Right renal cortex interstitium (tissue), 3 donors: ENCODE results near the gene TBR1. TPM values are rescaled to one million over a fixed set of nuclear protein-coding genes. Genes with fewer than 3 reads are reported as not detected.

Experiments
- DNase-seq, 3 donors: peaks; one replicate each; pipeline ENCODE4 v3.0.0-alpha.2; 2013; ENCODE audit warnings: low read depth in 3 of 3, low spot score in 2 of 3
- polyA plus RNA-seq, 3 donors: library from polyadenylated mRNA; unstranded; fragments of 120-200 nt; gene quantifications; one replicate each; pipeline ENCODE4 v1.2.1, GENCODE V29; 2013; ENCODE audit not compliant: insufficient read length in 3 of 3

The TBR1 gene
- under 1 TPM in 1 of 3 donors, not detected in 2; 0.04 TPM for polyA plus RNA-seq

DNA sequence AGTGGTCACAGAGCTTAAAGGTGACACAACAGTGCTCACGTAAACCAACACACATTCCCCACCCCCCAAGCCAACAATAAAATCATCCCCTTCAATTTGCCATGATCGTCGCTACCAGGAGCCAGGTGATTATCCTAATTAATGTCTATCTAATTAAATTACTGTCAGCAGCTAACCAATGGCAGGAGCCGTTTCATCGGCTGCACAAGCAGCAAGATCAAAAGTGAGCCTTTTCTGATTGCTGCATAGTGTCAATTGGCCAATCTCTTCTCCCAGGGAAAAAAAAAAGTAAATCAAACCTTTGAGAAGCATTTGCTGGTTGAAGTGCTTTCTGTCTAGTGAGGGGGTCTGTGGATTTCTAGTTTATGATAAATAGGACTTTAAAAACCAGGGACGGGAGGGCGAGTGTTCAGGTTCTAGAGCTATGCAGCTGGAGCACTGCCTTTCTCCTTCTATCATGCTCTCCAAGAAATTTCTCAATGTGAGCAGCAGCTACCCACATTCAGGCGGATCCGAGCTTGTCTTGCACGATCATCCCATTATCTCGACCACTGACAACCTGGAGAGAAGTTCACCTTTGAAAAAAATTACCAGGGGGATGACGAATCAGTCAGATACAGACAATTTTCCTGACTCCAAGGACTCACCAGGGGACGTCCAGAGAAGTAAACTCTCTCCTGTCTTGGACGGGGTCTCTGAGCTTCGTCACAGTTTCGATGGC is at the start of gene TBR1:
TBR1 (plus strand) TSS at position 311 of the 721 bp plus-strand sequence; CDS start at position 425, 114 bp downstream.
- DNase-seq = no peak

- DNase-seq = no peak
These were observed 48.4 kb upstream of the TBR1 start for GRCh38 chr2:161367675-161368074.

- DNase-seq = no peak
These were observed 46.8 kb upstream of the TBR1 start for GRCh38 chr2:161369311-161369710.

GRCh38 chr2:161370981-161371380 is 45.1 kb upstream of the TBR1 start:
- no peak for DNase-seq

GRCh38 chr2:161371869-161372268 is 44.2 kb upstream of the TBR1 start:
- DNase-seq = no peak

DNA sequence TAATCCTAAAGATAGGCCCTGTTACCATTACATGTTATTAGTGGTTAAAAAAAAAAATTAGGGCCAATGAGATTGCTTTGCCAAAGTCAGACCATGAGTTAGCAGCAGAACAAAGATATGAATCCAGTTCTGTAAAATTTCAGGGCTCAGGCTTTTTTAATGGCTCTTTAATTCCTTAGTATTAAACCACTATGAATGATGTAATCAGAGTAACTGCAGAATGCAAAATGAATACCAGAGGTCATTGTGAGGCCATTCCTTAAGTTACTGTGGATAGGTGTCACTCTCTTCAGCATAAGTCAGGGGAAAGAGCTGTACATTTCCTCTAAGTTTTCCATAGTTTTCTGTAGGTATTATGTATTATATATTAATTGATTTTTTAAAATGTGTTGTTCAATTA is 42.2 kb upstream of the TBR1 start:
- no peak for DNase-seq

GRCh38 chr2:161374446-161374845 is 41.7 kb upstream of the TBR1 start:
- DNase-seq = no peak

DNA sequence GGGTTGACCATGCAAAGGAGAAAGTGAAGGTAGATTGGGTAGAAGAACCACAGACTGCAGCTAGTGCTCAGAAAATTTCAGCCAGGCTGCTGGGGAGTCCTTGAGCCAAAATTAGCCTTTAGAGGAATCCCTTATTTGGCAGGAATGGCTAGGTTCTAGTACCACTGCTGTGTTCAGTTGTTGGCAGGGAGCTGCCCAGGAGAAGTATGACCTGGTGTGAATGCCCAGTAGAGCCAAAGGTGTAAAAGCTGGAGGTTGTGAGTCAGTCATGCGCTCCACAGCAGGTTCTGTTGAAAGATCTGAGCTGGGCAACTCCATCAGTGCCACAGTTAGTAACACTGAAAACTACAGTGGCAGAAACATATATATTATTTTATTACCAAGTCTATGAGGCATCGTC is 36.4 kb upstream of the TBR1 start:
- DNase-seq = no peak

DNA sequence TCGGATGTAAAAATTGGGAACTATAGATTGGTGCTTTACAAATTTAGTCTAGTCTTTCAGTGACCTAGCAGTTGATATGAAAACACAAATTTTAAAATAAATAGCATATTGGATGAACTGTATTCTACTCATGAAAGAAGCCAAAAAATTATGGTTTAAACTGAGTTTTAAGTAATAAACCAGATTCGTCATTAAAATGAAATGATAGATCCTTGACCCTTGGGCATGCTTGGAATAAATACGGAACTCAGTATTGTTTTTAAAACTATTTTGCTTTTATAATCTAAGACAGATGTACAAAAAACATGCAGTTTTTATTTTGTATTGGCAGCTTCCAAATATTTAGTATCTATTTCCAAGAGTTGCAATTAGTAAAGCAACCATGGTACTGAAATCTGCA is 34.6 kb upstream of the TBR1 start:
- DNase-seq = no peak

DNA sequence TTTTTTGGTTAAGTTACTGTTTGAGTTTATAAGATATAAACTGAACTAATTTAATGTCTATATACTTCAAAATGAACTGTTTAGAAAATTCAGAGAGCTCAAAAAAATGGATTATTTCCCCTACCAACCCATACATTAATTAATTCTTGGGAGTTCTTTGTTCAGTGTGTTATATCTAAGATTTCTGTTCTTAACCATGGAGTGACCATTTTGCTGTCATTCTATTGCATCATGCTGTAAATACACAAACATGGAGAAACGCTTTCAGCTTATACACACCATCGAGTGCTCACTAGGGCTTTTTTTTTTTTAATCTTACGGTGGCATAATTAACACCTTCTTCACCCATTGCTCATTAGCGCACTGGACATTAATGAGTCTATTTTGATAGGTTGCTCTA is 33.4 kb upstream of the TBR1 start:
- no peak for DNase-seq

- no peak for DNase-seq
These were observed 31.2 kb upstream of the TBR1 start for GRCh38 chr2:161384864-161385263.

- no peak for DNase-seq
These were observed 29.8 kb upstream of the TBR1 start for GRCh38 chr2:161386228-161386824.

- DNase-seq = no peak
These were observed 27.8 kb upstream of the TBR1 start for GRCh38 chr2:161388146-161388779.

DNA sequence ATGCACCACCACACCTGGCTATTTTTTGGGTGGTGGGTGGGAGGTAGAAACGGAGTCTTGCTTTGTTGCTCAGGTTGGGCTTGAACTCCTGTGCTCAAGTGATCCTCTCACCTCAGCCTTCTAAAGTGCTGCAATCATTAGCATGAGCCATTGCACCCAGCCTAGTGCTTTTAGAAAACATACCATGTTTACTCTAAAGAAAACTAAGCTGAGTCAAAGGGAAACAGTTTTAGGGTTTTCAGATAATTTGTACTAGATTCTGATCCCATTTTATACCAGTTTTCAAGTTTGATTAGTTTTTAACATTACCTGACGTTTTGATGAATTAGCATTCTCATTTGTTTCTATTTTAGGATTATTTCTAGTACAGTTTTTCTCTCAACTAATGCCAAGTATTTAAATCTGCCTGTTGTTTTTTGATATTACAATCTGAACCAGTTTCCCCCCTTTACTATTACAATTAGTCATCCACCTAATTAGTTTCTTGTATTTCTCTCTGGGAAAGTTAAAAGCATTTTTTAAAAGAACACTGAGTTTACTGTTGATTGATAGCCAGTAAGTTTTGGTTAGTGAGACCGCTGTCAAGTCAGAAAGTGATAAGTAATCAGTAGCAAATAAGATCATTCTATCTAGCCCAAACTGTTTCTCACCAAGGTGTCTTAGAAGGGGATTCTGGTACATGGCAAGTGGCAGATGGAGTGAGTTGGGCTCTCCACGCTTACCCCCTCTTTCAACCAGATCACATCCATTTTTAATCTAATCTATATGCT is 24.2 kb upstream of the TBR1 start:
- DNase-seq = no peak

GRCh38 chr2:161400076-161400475 is 16.0 kb upstream of the TBR1 start:
- no peak for DNase-seq

- no peak for DNase-seq
These were observed 13.8 kb upstream of the TBR1 start for GRCh38 chr2:161402297-161402696.

DNA sequence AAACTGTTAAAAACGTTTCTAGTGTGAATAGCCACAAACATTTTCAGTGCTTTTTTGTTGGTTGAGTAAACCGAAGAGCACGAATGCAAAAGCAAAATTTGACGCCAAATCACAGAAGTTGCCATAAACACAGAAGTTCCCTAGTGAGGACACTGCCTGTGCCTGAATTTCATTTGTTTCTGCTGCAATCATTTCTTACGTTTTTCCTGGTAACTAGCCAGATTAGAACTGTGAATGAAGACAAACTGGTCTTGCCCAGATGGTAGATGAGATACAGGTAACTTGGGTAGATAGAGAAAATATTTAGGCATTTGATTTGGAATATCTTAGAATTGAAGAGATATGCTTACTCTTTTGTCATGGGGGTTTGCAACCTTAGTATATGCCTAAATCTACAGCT is 9.8 kb upstream of the TBR1 start:
- no peak for DNase-seq

- DNase-seq = no peak
These were observed 8.5 kb upstream of the TBR1 start for GRCh38 chr2:161407597-161407996.

DNA sequence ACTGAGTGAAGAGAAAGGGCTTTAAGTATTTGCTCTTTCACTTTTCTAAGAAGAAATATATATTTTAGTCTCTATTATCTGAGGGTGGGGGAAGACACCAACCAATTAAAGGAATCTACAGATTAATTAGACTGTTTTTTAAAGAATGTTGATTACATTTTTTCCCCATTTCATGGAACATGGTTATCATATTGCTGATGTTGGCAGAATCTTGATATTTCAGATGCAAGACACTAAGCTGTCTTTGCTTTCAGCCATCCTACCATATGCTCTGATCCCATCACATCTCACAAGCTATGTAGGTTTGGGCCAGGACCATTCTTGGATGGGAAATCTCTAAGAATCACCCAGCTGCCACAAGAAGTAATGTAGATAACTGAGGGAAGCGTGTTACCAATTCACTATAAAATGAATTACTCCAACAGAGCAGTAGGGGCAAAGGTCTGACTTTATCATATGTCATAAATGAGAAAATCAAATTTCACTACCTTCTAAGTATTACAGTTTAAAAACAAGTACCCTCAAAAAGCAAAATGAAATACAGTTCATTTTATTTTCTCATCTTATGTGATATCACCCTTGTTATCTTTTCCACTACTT is 6.7 kb upstream of the TBR1 start:
- DNase-seq = no peak

DNA sequence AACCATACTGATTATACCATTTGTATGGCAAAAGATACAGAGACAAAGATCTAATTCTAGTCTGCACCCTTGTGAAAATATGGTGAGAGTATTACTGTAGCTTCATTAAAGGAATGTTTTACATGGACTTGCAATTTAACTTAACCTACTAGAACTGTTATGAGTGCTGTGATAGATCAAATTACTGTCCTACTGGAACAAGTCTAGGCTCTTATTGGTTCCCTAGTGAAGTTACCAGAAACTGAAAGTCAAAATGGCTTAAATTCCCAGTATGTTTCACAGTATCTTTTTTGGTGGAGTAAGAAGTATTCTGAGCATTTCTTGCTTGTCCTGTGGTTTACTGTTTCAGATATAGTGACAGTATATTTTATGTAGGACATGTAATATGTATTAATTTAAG is 3.8 kb upstream of the TBR1 start:
- DNase-seq = no peak
